Effector memory CD8-positive, alpha-beta T cell (primary cell): ENCODE measurements around the gene EIF5B.

Source experiments
- ATAC-seq: fragments of 150-1000 bp; cut with Tn5 transposase; replicated peaks from 2 replicates; pipeline ENCODE4 v1.10.0; 2021; ENCODE audit warnings: mild to moderate bottlenecking, moderate library complexity
- DNase-seq, 3 experiments: peaks; one replicate each; pipeline ENCODE4 v3.0.0; 2021
- H3K27ac Mint-ChIP-seq, 2 donors: one replicate each; pipeline ENCODE4 v1.8.0; 2022; ENCODE audit warnings: mild to moderate bottlenecking in 2 of 2, mixed read lengths in 2 of 2, moderate library complexity in 2 of 2
- H3K27me3 Mint-ChIP-seq, 2 donors: one replicate each; pipeline ENCODE4 v1.8.0; 2022; ENCODE audit warnings: mixed read lengths in 2 of 2
- H3K36me3 Mint-ChIP-seq: one replicate; pipeline ENCODE4 v1.8.0; 2022; ENCODE audit warnings: mild to moderate bottlenecking, moderate library complexity, mixed read lengths; ENCODE audit not compliant: insufficient read depth
- H3K4me1 Mint-ChIP-seq, 2 donors: one replicate each; pipeline ENCODE4 v1.8.0; 2022; ENCODE audit warnings: low read depth in 2 of 2, mixed read lengths in 2 of 2
- H3K4me3 Mint-ChIP-seq, 2 donors: one replicate each; pipeline ENCODE4 v1.8.0; 2022; ENCODE audit warnings: mild to moderate bottlenecking in 2 of 2, mixed read lengths in 2 of 2, moderate library complexity in 2 of 2
- H3K9me3 Mint-ChIP-seq, 2 donors: one replicate each; pipeline ENCODE4 v1.8.0; 2022; ENCODE audit warnings: mixed read lengths in 2 of 2

EIF5B gene

GRCh38 chr2:99382143-99382542, 45.0 kb downstream of the EIF5B start:
- H3K27ac Mint-ChIP-seq = no peak overlapping the region
- H3K4me3 Mint-ChIP-seq = no peak overlapping the region

GRCh38 chr2:99386011-99386410, 48.8 kb downstream of the EIF5B start:
- no peak overlapping the region for H3K27ac Mint-ChIP-seq
- peaks cover 0 to 3% of the 10 kb centered on the region in 2 donors for H3K4me1 Mint-ChIP-seq
- peaks cover 32% of the 10 kb centered on the region for H3K36me3 Mint-ChIP-seq
- H3K9me3 Mint-ChIP-seq = no peaks in the 10 kb centered on the region
- H3K4me3 Mint-ChIP-seq = no peak overlapping the region
- H3K27me3 Mint-ChIP-seq = no peaks in the 10 kb centered on the region
- no peak for DNase-seq
- no peak for ATAC-seq

More at GRCh38 chr2:99382143-99382542, 45.0 kb downstream of the EIF5B start:
- no peak for DNase-seq
- Mint-ChIP-seq H3K36me3 (peaks cover 42% of the 10 kb centered on the region), H3K4me1 (no peaks in the 10 kb centered on the region), H3K9me3 (no peaks in the 10 kb centered on the region), H3K27me3 (no peaks in the 10 kb centered on the region)
- no peak for ATAC-seq

- Mint-ChIP-seq H3K4me1 (peaks cover 0 to 3% of the 10 kb centered on the region in 2 donors), H3K27me3 (no peaks in the 10 kb centered on the region), H3K27ac (no peak overlapping the region), H3K36me3 (peaks cover 44% of the 10 kb centered on the region), H3K9me3 (no peaks in the 10 kb centered on the region), H3K4me3 (no peak overlapping the region)
- no peak for DNase-seq
- no peak for ATAC-seq
These were observed 51.7 kb downstream of the EIF5B start for GRCh38 chr2:99388892-99389291.

- ATAC-seq (no peak), DNase-seq (no peak)
- Mint-ChIP-seq H3K27ac (peak overlapping the region in 1 of 2 donors; percentile 69), H3K4me1 (peaks cover 0 to 3% of the 10 kb centered on the region in 2 donors), H3K9me3 (no peaks in the 10 kb centered on the region), H3K27me3 (no peaks in the 10 kb centered on the region), H3K4me3 (no peak overlapping the region), H3K36me3 (peaks cover 39% of the 10 kb centered on the region)
These were observed 52.2 kb downstream of the EIF5B start for GRCh38 chr2:99389371-99389770.

GRCh38 chr2:99389946-99390345, 52.8 kb downstream of the EIF5B start:
- DNase-seq = no peak
- peaks cover 37% of the 10 kb centered on the region for H3K36me3 Mint-ChIP-seq
- H3K4me1 Mint-ChIP-seq = peaks cover 0 to 3% of the 10 kb centered on the region in 2 donors
- H3K27me3 Mint-ChIP-seq = no peaks in the 10 kb centered on the region
- no peak for ATAC-seq
- H3K9me3 Mint-ChIP-seq = no peaks in the 10 kb centered on the region
- peak overlapping the region in 1 of 2 donors; percentile 69 for H3K27ac Mint-ChIP-seq
- H3K4me3 Mint-ChIP-seq = no peak overlapping the region

- Mint-ChIP-seq H3K4me3 (no peak overlapping the region), H3K27ac (peak overlapping the region; percentile 7 to 37), H3K4me1 (peaks cover 0 to 2% of the 10 kb centered on the region in 2 donors), H3K36me3 (peaks cover 67% of the 10 kb centered on the region), H3K27me3 (no peaks in the 10 kb centered on the region), H3K9me3 (no peaks in the 10 kb centered on the region)
- no peak for ATAC-seq
- no peak for DNase-seq
These were observed 58.5 kb downstream of the EIF5B start for GRCh38 chr2:99395589-99396130.

GRCh38 chr2:99397266-99397920, 60.2 kb downstream of the EIF5B start:
- no peak overlapping the region for H3K4me3 Mint-ChIP-seq
- peaks cover 61% of the 10 kb centered on the region for H3K36me3 Mint-ChIP-seq
- peaks cover 0 to 2% of the 10 kb centered on the region in 2 donors for H3K4me1 Mint-ChIP-seq
- H3K27ac Mint-ChIP-seq = peak overlapping the region in 1 of 2 donors; percentile 72
- no peak for DNase-seq
- ATAC-seq = no peak
- no peaks in the 10 kb centered on the region for H3K9me3 Mint-ChIP-seq
- no peaks in the 10 kb centered on the region for H3K27me3 Mint-ChIP-seq

GRCh38 chr2:99398303-99398702, 61.1 kb downstream of the EIF5B start:
- no peak for DNase-seq
- no peaks in the 10 kb centered on the region for H3K9me3 Mint-ChIP-seq
- no peak for ATAC-seq
- H3K27ac Mint-ChIP-seq = peak overlapping the region in 1 of 2 donors; percentile 72
- peaks cover 0 to 2% of the 10 kb centered on the region in 2 donors for H3K4me1 Mint-ChIP-seq
- no peaks in the 10 kb centered on the region for H3K27me3 Mint-ChIP-seq
- H3K36me3 Mint-ChIP-seq = peaks cover 61% of the 10 kb centered on the region
- no peak overlapping the region for H3K4me3 Mint-ChIP-seq

GRCh38 chr2:99399063-99399462, 61.9 kb downstream of the EIF5B start:
- Mint-ChIP-seq H3K4me1 (peaks cover 0 to 2% of the 10 kb centered on the region in 2 donors), H3K36me3 (peaks cover 68% of the 10 kb centered on the region), H3K27me3 (no peaks in the 10 kb centered on the region), H3K4me3 (no peak overlapping the region), H3K9me3 (no peaks in the 10 kb centered on the region), H3K27ac (no peak overlapping the region)
- DNase-seq (no peak), ATAC-seq (no peak)

GRCh38 chr2:99399795-99400194, 62.6 kb downstream of the EIF5B start:
- DNase-seq = no peak
- Mint-ChIP-seq H3K9me3 (no peaks in the 10 kb centered on the region), H3K36me3 (peaks cover 72% of the 10 kb centered on the region), H3K27me3 (no peaks in the 10 kb centered on the region), H3K4me1 (peaks cover 0 to 2% of the 10 kb centered on the region in 2 donors), H3K27ac (peak overlapping the region in 1 of 2 donors; percentile 24), H3K4me3 (no peak overlapping the region)
- ATAC-seq = no peak

GRCh38 chr2:99401841-99402240, 64.7 kb downstream of the EIF5B start:
- H3K27ac Mint-ChIP-seq = peak overlapping the region; percentile 7 to 68
- no peak for ATAC-seq
- no peaks in the 10 kb centered on the region for H3K9me3 Mint-ChIP-seq
- H3K4me1 Mint-ChIP-seq = no peaks in the 10 kb centered on the region
- DNase-seq = no peak
- H3K4me3 Mint-ChIP-seq = no peak overlapping the region
- no peaks in the 10 kb centered on the region for H3K27me3 Mint-ChIP-seq
- peaks cover 67% of the 10 kb centered on the region for H3K36me3 Mint-ChIP-seq

GRCh38 chr2:99403084-99403483, 65.9 kb downstream of the EIF5B start:
- H3K4me3 Mint-ChIP-seq = no peak overlapping the region
- no peak for DNase-seq

GRCh38 chr2:99403524-99403923, 66.3 kb downstream of the EIF5B start:
- no peaks in the 10 kb centered on the region for H3K4me1 Mint-ChIP-seq
- H3K36me3 Mint-ChIP-seq = peaks cover 53% of the 10 kb centered on the region
- DNase-seq (no peak), ATAC-seq (no peak)
- H3K27ac Mint-ChIP-seq = peak overlapping the region; percentile 7 to 26
- no peak overlapping the region for H3K4me3 Mint-ChIP-seq
- H3K9me3 Mint-ChIP-seq = no peaks in the 10 kb centered on the region
- no peaks in the 10 kb centered on the region for H3K27me3 Mint-ChIP-seq

More at GRCh38 chr2:99403084-99403483, 65.9 kb downstream of the EIF5B start:
- Mint-ChIP-seq H3K9me3 (no peaks in the 10 kb centered on the region), H3K27ac (peak overlapping the region; percentile 7 to 26), H3K36me3 (peaks cover 55% of the 10 kb centered on the region), H3K27me3 (no peaks in the 10 kb centered on the region), H3K4me1 (no peaks in the 10 kb centered on the region)
- no peak for ATAC-seq
